ENCODE data around the gene KRTAP24-1.

GRCh38 chr21:30234643-30235042 lies 48.1 kb downstream of the KRTAP24-1 start:
- TF ChIP-seq POLR2A (IDR thresholded peaks at IDR 0.05; ENCODE audit: low read depth, low read length) (no peak), SPI1 (IDR thresholded peaks at IDR 0.05; ENCODE audit: low read depth, low read length) (no peak), TAF1 (IDR thresholded peaks at IDR 0.05; ENCODE audit: low read depth, low read length) (no peak), POLR2AphosphoS5 (IDR thresholded peaks at IDR 0.05; ENCODE audit: low read depth, low read length) (no peak), PAX5 (IDR thresholded peaks at IDR 0.05; ENCODE audit: insufficient read depth, low read length, severe bottlenecking) (no peak)

Data from GM12891 (cell line).